ENCODE data around the gene GTF2H2. TPM values are rescaled to one million over a fixed set of nuclear protein-coding genes. Genes with fewer than 3 reads are reported as not detected.

Gene GTF2H2
- polyA plus RNA-seq, 2 of the 4 experiments (the other 2 are of a cell fraction), result 18.8 to 19.6 TPM

GRCh38 chr5:71014176-71014575, 53.3 kb downstream of the GTF2H2 start:
- H3K4me2 ChIP-seq, result no peak overlapping the region
- DNase-seq (ENCODE audit: low read depth in 1 of 2, low spot score in 1 of 2) (no peak), FAIRE-seq (no peak), ATAC-seq (no peak)
- TF ChIP-seq CHD2 (IDR thresholded peaks at IDR 0.05; ENCODE audit: low read length, partially characterized antibody) (no peak), HMGXB4 (CRISPR knock-in tag; IDR thresholded peaks at IDR 0.05; ENCODE audit: borderline replicate concordance) (no peak), ZSCAN20 (CRISPR knock-in tag; IDR thresholded peaks at IDR 0.05) (no peak), E2F6 (IDR thresholded peaks at IDR 0.05; ENCODE audit: borderline replicate concordance, low read depth) (no peak), ELK1 (IDR thresholded peaks at IDR 0.05; ENCODE audit: low read depth, low read length) (no peak), JUNB (IDR thresholded peaks at IDR 0.05) (no peak), EHF (CRISPR knock-in tag; IDR thresholded peaks at IDR 0.05) (no peak), BHLHE40 (IDR thresholded peaks at IDR 0.05; ENCODE audit: low read depth, low read length) (no peak), FOSL2 (IDR thresholded peaks at IDR 0.05) (no peak), FOSL2 (CRISPR knock-in tag; IDR thresholded peaks at IDR 0.05) (no peak), RARB (CRISPR knock-in tag; IDR thresholded peaks at IDR 0.05) (no peak), KDM5A (IDR thresholded peaks at IDR 0.05) (no peak), RAD21 (conservative IDR thresholded peaks at IDR 0.05 in 1 of 2, IDR thresholded peaks at IDR 0.05 in 1 of 2) (no peak), MAX (IDR thresholded peaks at IDR 0.05) (no peak), FOSB (CRISPR knock-in tag; IDR thresholded peaks at IDR 0.05) (no peak), NFE2L2 (conservative IDR thresholded peaks at IDR 0.05; ENCODE audit: low read length) (no peak), ATOH8 (CRISPR knock-in tag; IDR thresholded peaks at IDR 0.05; ENCODE audit: low read depth) (no peak), CBX2 (IDR thresholded peaks at IDR 0.05; ENCODE audit: borderline replicate concordance, low read depth) (no peak), ZC3H11A (IDR thresholded peaks at IDR 0.05) (no peak), TP53 (CRISPR knock-in tag; IDR thresholded peaks at IDR 0.05) (no peak), HDAC2 (IDR thresholded peaks at IDR 0.05) (no peak)
- no peaks in the 10 kb centered on the region for H3K4me1 ChIP-seq
- no peak overlapping the region for H3K27ac ChIP-seq
- H3K4me3 ChIP-seq, result no peak overlapping the region
- ChIA-PET POLR2A (no interaction called here), CTCF (no interaction called here)
- no peaks in the 10 kb centered on the region for H3K9me3 ChIP-seq
- WGBS (ENCODE audit: missing lambda C conversion rate), result 87% methylated on average over 8 of the region's 8 CpGs

- H3K9me3 ChIP-seq, result no peaks in the 10 kb centered on the region
- WGBS (ENCODE audit: missing lambda C conversion rate), result 72% methylated on average over 12 of the region's 12 CpGs
- ChIA-PET POLR2A (no interaction called here), CTCF (interaction anchor here (0.7 kb wide), 1 partner anchor 742 kb away, joined by 3 read pairs; no protein-coding TSS in a partner anchor)
- TF ChIP-seq RAD21 (conservative IDR thresholded peaks at IDR 0.05 in 1 of 2, IDR thresholded peaks at IDR 0.05 in 1 of 2) (peak in 1 of 2 experiments; percentile 15; a peak in 1 of 5 replicates), ZC3H11A (IDR thresholded peaks at IDR 0.05) (no peak)
- no peak for FAIRE-seq
- ATAC-seq, result 0 out of 6 replicates have a peak, but pooled peaks of 1 of the 2 experiments have one; percentile 27
- peak in 1 of 2 experiments; percentile 23 for DNase-seq (ENCODE audit: low read depth in 1 of 2, low spot score in 1 of 2)
- no peaks in the 10 kb centered on the region for H3K4me1 ChIP-seq
- no peak overlapping the region for H3K4me2 ChIP-seq
- no peak overlapping the region for H3K4me3 ChIP-seq
- H3K27ac ChIP-seq, result no peak overlapping the region
Observed at GRCh38 chr5:71013575-71013974, 53.9 kb downstream of the GTF2H2 start.

All from A549 (cell line).